Measurements from ENCODE around the gene ATG5. TPM values are rescaled to one million over a fixed set of nuclear protein-coding genes. Genes with fewer than 3 reads are reported as not detected.

ATG5 gene
- total RNA-seq, 2 experiments from 2014 or later: 18.8 to 31.1 TPM

DNA sequence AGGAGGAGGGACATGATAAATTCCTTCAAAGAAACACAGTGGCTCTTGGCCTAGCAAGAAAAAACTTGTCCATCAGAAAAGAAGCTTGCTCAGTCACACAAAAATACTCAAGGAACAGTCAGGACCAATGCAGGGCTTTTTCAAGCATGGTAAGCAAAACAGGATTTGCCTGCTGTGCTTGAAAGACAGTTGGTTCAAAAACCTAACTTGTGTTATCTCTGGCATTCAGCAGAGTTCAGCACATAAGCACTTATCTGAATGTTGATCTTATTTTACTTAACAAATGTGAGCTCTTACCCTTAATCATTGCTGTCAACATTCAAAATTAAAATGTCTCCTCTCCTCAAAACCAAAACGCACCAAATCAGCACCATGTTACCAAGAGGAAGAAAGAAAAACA lies 38.3 kb downstream of the ATG5 start:
- TF ChIP-seq, protein P1, sequence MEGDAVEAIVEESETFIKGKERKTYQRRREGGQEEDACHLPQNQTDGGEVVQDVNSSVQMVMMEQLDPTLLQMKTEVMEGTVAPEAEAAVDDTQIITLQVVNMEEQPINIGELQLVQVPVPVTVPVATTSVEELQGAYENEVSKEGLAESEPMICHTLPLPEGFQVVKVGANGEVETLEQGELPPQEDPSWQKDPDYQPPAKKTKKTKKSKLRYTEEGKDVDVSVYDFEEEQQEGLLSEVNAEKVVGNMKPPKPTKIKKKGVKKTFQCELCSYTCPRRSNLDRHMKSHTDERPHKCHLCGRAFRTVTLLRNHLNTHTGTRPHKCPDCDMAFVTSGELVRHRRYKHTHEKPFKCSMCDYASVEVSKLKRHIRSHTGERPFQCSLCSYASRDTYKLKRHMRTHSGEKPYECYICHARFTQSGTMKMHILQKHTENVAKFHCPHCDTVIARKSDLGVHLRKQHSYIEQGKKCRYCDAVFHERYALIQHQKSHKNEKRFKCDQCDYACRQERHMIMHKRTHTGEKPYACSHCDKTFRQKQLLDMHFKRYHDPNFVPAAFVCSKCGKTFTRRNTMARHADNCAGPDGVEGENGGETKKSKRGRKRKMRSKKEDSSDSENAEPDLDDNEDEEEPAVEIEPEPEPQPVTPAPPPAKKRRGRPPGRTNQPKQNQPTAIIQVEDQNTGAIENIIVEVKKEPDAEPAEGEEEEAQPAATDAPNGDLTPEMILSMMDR (conservative IDR thresholded peaks at IDR 0.05; ENCODE audit: low read length): no peak
- no peak for TF ChIP-seq EZH2phosphoT487 (IDR thresholded peaks at IDR 0.05; ENCODE audit: borderline replicate concordance, low read depth, low read length)
- POLR2A ChIA-PET: interaction anchor here (0.6 to 3.9 kb wide), 6 partner anchors 10 to 202 kb away, joined by 3 to 16 read pairs (median 4); no protein-coding TSS in a partner anchor
- Histone ChIP-seq H3K9me3 (ENCODE audit: low read length) (peaks cover 11% of the 10 kb centered on the region; the same call in 1 of the 2 replicates), H3K4me1 (ENCODE audit: insufficient read depth, low read length, poor library complexity, severe bottlenecking) (no peaks in the 10 kb centered on the region), H3K36me3 (ENCODE audit: insufficient read depth, low read length) (peaks cover 28% of the 10 kb centered on the region), H3K27ac (ENCODE audit: low read depth, low read length, poor library complexity, severe bottlenecking) (no peak overlapping the region), H3K4me3 (ENCODE audit: low read depth, low read length, poor library complexity, severe bottlenecking) (no peak overlapping the region), H3K79me2 (ENCODE audit: insufficient read depth, low read depth, low read length) (no peaks in the 10 kb centered on the region; the same call in 1 of the 2 replicates), H2AFZ (ENCODE audit: low read length) (no peak overlapping the region), H4K20me1 (ENCODE audit: insufficient read depth, low read length) (no peaks in the 10 kb centered on the region), H3K4me2 (ENCODE audit: low read length) (no peak overlapping the region), H3K9me2 (ENCODE audit: insufficient read depth, low read length) (no peaks in the 10 kb centered on the region)
- intact Hi-C loops (cut with micrococcal nuclease; ENCODE audit: unreplicated experiment): no loop called here
- no peak for DNase-seq (ENCODE audit: low spot score)
- CTCF ChIA-PET (ENCODE audit: unreplicated experiment): no interaction called here
- BruUV-seq (replicated peaks): no TSS peak

DNA sequence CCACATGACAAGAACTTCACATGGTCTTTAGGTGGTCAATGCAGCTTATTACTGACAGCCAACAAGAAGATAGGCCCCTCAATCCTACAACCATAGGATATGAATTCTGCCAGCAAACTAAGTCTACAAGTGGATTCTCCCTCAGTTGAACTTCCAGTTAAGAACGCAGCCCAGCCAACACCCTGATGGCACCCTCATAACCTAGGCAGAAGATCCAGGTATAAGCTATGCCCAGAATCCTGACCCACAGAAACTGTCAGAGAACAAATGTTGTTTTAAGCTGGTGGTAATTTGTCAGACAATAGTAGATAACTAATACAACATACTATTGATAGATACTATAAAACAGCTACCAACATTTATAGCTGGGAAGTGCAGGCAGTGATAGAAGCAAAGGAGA lies 38.8 kb downstream of the ATG5 start:
- H2AFZ ChIP-seq (ENCODE audit: low read length): no peak overlapping the region
- peaks cover 23% of the 10 kb centered on the region for H3K36me3 ChIP-seq (ENCODE audit: insufficient read depth, low read length)
- no peaks in the 10 kb centered on the region for H3K4me1 ChIP-seq (ENCODE audit: insufficient read depth, low read length, poor library complexity, severe bottlenecking)
- H3K4me2 ChIP-seq (ENCODE audit: low read length): no peak overlapping the region
- no peak overlapping the region for H3K27ac ChIP-seq (ENCODE audit: low read depth, low read length, poor library complexity, severe bottlenecking)
- no peak for DNase-seq (ENCODE audit: low spot score)
- ChIA-PET CTCF (ENCODE audit: unreplicated experiment) (no interaction called here), POLR2A (interaction anchor here (0.8 to 3.9 kb wide), 5 partner anchors 10 to 33 kb away, joined by 3 to 16 read pairs (median 4); no protein-coding TSS in a partner anchor)
- H3K9me2 ChIP-seq (ENCODE audit: insufficient read depth, low read length): no peaks in the 10 kb centered on the region
- no peak overlapping the region for H3K4me3 ChIP-seq (ENCODE audit: low read depth, low read length, poor library complexity, severe bottlenecking)
- H3K79me2 ChIP-seq (ENCODE audit: insufficient read depth, low read depth, low read length): no peaks in the 10 kb centered on the region; the same call in 1 of the 2 replicates
- H3K9me3 ChIP-seq (ENCODE audit: low read length): peaks cover 11% of the 10 kb centered on the region; the same call in 1 of the 2 replicates
- intact Hi-C loops (cut with micrococcal nuclease; ENCODE audit: unreplicated experiment): no loop called here
- no peak for TF ChIP-seq EZH2phosphoT487 (IDR thresholded peaks at IDR 0.05; ENCODE audit: borderline replicate concordance, low read depth, low read length)
- TF ChIP-seq, protein P1 (conservative IDR thresholded peaks at IDR 0.05; ENCODE audit: low read length): no peak
- no TSS peak for BruUV-seq (replicated peaks)
- H4K20me1 ChIP-seq (ENCODE audit: insufficient read depth, low read length): no peaks in the 10 kb centered on the region

DNA sequence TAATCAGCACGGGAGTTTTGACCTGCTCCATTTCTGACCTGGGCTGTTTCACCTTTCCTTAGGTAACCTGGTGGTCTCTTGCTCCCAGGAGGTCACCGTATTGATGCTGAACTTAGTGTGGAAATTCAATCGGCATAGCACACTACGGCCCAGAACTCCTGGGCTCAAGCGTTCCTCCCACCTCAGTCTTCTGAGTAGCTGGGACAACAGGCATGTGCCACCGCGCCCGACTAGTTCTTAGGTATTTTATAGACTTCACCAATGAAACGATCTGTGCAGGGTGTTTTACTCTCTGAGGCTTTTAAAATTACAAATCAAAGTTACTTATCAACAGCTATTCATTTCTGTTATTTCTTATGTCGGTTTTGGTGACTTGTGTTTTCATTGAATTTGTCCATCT lies 42.1 kb downstream of the ATG5 start:
- H3K79me2 ChIP-seq (ENCODE audit: insufficient read depth, low read depth, low read length): no peaks in the 10 kb centered on the region
- no peak overlapping the region for H3K4me3 ChIP-seq (ENCODE audit: low read depth, low read length, poor library complexity, severe bottlenecking)
- H3K9me3 ChIP-seq (ENCODE audit: low read length): no peaks in the 10 kb centered on the region
- BruUV-seq (replicated peaks): no TSS peak
- no peak overlapping the region for H2AFZ ChIP-seq (ENCODE audit: low read length)
- TF ChIP-seq EZH2phosphoT487 (IDR thresholded peaks at IDR 0.05; ENCODE audit: borderline replicate concordance, low read depth, low read length): no peak
- TF ChIP-seq, protein P1 (conservative IDR thresholded peaks at IDR 0.05; ENCODE audit: low read length): no peak
- no peak overlapping the region for H3K4me2 ChIP-seq (ENCODE audit: low read length)
- ChIA-PET POLR2A (interaction anchor here (0.6 kb wide), 2 partner anchors 20 to 397 kb away, joined by 3 read pairs; no protein-coding TSS in a partner anchor), CTCF (ENCODE audit: unreplicated experiment) (no interaction called here)
- no peak overlapping the region for H3K27ac ChIP-seq (ENCODE audit: low read depth, low read length, poor library complexity, severe bottlenecking)
- intact Hi-C loops (cut with micrococcal nuclease; ENCODE audit: unreplicated experiment): no loop called here
- H3K4me1 ChIP-seq (ENCODE audit: insufficient read depth, low read length, poor library complexity, severe bottlenecking): no peaks in the 10 kb centered on the region
- no peak for DNase-seq (ENCODE audit: low spot score)
- H3K9me2 ChIP-seq (ENCODE audit: insufficient read depth, low read length): no peaks in the 10 kb centered on the region
- H3K36me3 ChIP-seq (ENCODE audit: insufficient read depth, low read length): peaks cover 16% of the 10 kb centered on the region
- no peaks in the 10 kb centered on the region for H4K20me1 ChIP-seq (ENCODE audit: insufficient read depth, low read length)
